Fibroblast of lung (primary cell): ENCODE data around the gene BCAS3. TPM values are rescaled to one million over a fixed set of nuclear protein-coding genes. Genes with fewer than 3 reads are reported as not detected.

Source experiments
- DNase-seq, 2 donors: peaks; one replicate each; pipeline versions ENCODE4 v3.0.0 to v3.0.0-alpha.2; 2010; ENCODE audit warnings: low read depth in 2 of 2
- H2AFZ ChIP-seq: 2 replicates; pipeline ENCODE4 v1.5.1; 2012; ENCODE audit warnings: low read length, control low read depth, inconsistent platforms
- H3K27ac ChIP-seq: 2 replicates; pipeline ENCODE4 v1.5.1; 2011; ENCODE audit warnings: low read length, control low read depth; ENCODE audit not compliant: insufficient read depth
- H3K27me3 ChIP-seq: 2 replicates; pipeline ENCODE4 v1.5.1; 2011; ENCODE audit warnings: mild to moderate bottlenecking, low read length; ENCODE audit not compliant: control insufficient read depth, insufficient read depth
- H3K36me3 ChIP-seq: 2 replicates; pipeline ENCODE4 v1.5.1; 2011; ENCODE audit warnings: low read length; ENCODE audit not compliant: control insufficient read depth, insufficient read depth
- H3K4me1 ChIP-seq: 2 replicates; pipeline ENCODE4 v1.5.1; 2011; ENCODE audit warnings: low read length; ENCODE audit not compliant: control insufficient read depth, insufficient read depth; ENCODE audit errors: extremely low read depth
- H3K4me2 ChIP-seq: 2 replicates; pipeline ENCODE4 v1.5.1; 2011; ENCODE audit warnings: low read length, control low read depth; ENCODE audit not compliant: insufficient read depth; ENCODE audit errors: extremely low read depth
- H3K4me3 ChIP-seq, 4 experiments: fragments of 200-600 bp in 1 of 4; sonication (generic) in 1 of 4; replicated peaks in 1 of 4; 2 replicates each; pipeline ENCODE4 v1.5.1; 2011 to 2016; ENCODE audit warnings: low read length in 4 of 4, low read depth in 3 of 4, mild to moderate bottlenecking in 3 of 4, control low read depth in 2 of 4, inconsistent platforms in 1 of 4, mixed read lengths in 1 of 4; ENCODE audit not compliant: insufficient read depth in 1 of 4; ENCODE audit errors: control extremely low read depth in 1 of 4
- H3K79me2 ChIP-seq: 2 replicates; pipeline ENCODE4 v1.5.1; 2012; ENCODE audit warnings: mild to moderate bottlenecking, low read length, inconsistent platforms; ENCODE audit not compliant: control insufficient read depth, insufficient read depth
- H3K9ac ChIP-seq: 2 replicates; pipeline ENCODE4 v1.5.1; 2011; ENCODE audit warnings: mild to moderate bottlenecking, low read length, control low read depth; ENCODE audit not compliant: insufficient read depth
- H3K9me3 ChIP-seq: 2 replicates; pipeline ENCODE4 v1.5.1; 2012; ENCODE audit warnings: low read depth, low read length; ENCODE audit not compliant: control insufficient read depth, insufficient read depth
- H4K20me1 ChIP-seq: 2 replicates; pipeline ENCODE4 v1.5.1; 2011; ENCODE audit warnings: low read length; ENCODE audit not compliant: control insufficient read depth, insufficient read depth; ENCODE audit errors: extremely low read depth
- CTCF ChIP-seq, 2 donors: IDR thresholded peaks in 1 of 2; conservative IDR thresholded peaks in 1 of 2; 1 replicate in 1 of 2; 2 replicates in 1 of 2; pipeline ENCODE4 v1.5.1; 2011 to 2012; ENCODE audit warnings: low read length in 2 of 2, control low read depth in 1 of 2, inconsistent platforms in 1 of 2, low read depth in 1 of 2, mild to moderate bottlenecking in 1 of 2
- EZH2 ChIP-seq: IDR thresholded peaks from 2 replicates; pipeline ENCODE4 v1.5.1; 2012; ENCODE audit warnings: low read length, control low read depth, mild to moderate bottlenecking; ENCODE audit errors: missing control alignments
- polyA plus RNA-seq, 2 donors: library from polyadenylated mRNA; depleted of rRNA in 1 of 2; stranded (reverse) in 1 of 2; unstranded in 1 of 2; fragments of >200 nt; gene quantifications; 2 replicates each; pipeline ENCODE4 v1.2.1, GENCODE V29; 2011 to 2012; ENCODE audit warnings: missing spikeins in 1 of 2
- total RNA-seq: library from RNA; depleted of rRNA; stranded (reverse); fragments of >200 nt; gene quantifications from 2 replicates; pipeline ENCODE4 v1.2.1, GENCODE V29; 2014

Gene BCAS3
- total and polyA plus RNA-seq, 2 donors (not counting 1 experiment from before 2014, with no cell fraction given): 9.9 to 43.6 TPM

GRCh38 chr17:60647705-60648104, 29.9 kb upstream of the BCAS3 start:
- Histone ChIP-seq H3K9me3 (no peaks in the 10 kb centered on the region), H3K4me1 (no peaks in the 10 kb centered on the region), H3K27me3 (no peaks in the 10 kb centered on the region), H3K9ac (no peak overlapping the region), H3K27ac (no peak overlapping the region), H3K36me3 (peaks cover 2% of the 10 kb centered on the region), H2AFZ (no peak overlapping the region), H3K4me3 (no peak overlapping the region), H4K20me1 (no peaks in the 10 kb centered on the region), H3K79me2 (peaks cover 7% of the 10 kb centered on the region), H3K4me2 (no peak overlapping the region)
- DNase-seq: no peak
- TF ChIP-seq EZH2 (no peak), CTCF (conservative IDR thresholded peaks at IDR 0.05 in 1 of 2, IDR thresholded peaks at IDR 0.05 in 1 of 2; ENCODE audit: low read depth in 1 of 2, low read length in 2 of 2) (no peak)

- H3K79me2 ChIP-seq: peaks cover 5% of the 10 kb centered on the region
- H4K20me1 ChIP-seq: no peaks in the 10 kb centered on the region
Observed at GRCh38 chr17:60652454-60653247, 25.0 kb upstream of the BCAS3 start.

GRCh38 chr17:60653569-60653968, 24.1 kb upstream of the BCAS3 start:
- H3K9me3 ChIP-seq: no peaks in the 10 kb centered on the region

More at GRCh38 chr17:60652454-60653247, 25.0 kb upstream of the BCAS3 start:
- DNase-seq: no peak
- Histone ChIP-seq H3K27ac (no peak overlapping the region), H3K4me3 (no peak overlapping the region), H3K36me3 (peaks cover 2% of the 10 kb centered on the region), H3K4me1 (no peaks in the 10 kb centered on the region), H2AFZ (no peak overlapping the region), H3K9me3 (no peaks in the 10 kb centered on the region), H3K4me2 (no peak overlapping the region), H3K27me3 (no peaks in the 10 kb centered on the region), H3K9ac (no peak overlapping the region)
- TF ChIP-seq EZH2 (no peak), CTCF (conservative IDR thresholded peaks at IDR 0.05 in 1 of 2, IDR thresholded peaks at IDR 0.05 in 1 of 2; ENCODE audit: low read depth in 1 of 2, low read length in 2 of 2) (no peak)

More at GRCh38 chr17:60653569-60653968, 24.1 kb upstream of the BCAS3 start:
- Histone ChIP-seq H3K36me3 (peaks cover 2% of the 10 kb centered on the region), H3K4me3 (no peak overlapping the region), H3K4me2 (no peak overlapping the region), H3K27me3 (no peaks in the 10 kb centered on the region), H3K4me1 (no peaks in the 10 kb centered on the region), H3K9ac (no peak overlapping the region), H3K27ac (no peak overlapping the region), H3K79me2 (peaks cover 5% of the 10 kb centered on the region), H2AFZ (no peak overlapping the region), H4K20me1 (no peaks in the 10 kb centered on the region)
- DNase-seq: no peak
- TF ChIP-seq EZH2 (no peak), CTCF (conservative IDR thresholded peaks at IDR 0.05 in 1 of 2, IDR thresholded peaks at IDR 0.05 in 1 of 2; ENCODE audit: low read depth in 1 of 2, low read length in 2 of 2) (no peak)
